HL-60/S4 (cell line): ENCODE data around the gene PHLPP1.
"Not testable (repeated sequence)": the region's sequence is repeated elsewhere in the genome, so short reads cannot be mapped to it uniquely, and the experiment has no call there.

ENCODE experiments used
- in situ Hi-C: fragments of 300-500 bp; cut with MboI; formaldehyde crosslinking; loops from 2 replicates; pipeline ENCODE4 v1.14.3; 2022; ENCODE audit warnings: low sequenced_read_pairs

PHLPP1 gene

GRCh38 chr18:62880673-62881364 is 165.5 kb downstream of the PHLPP1 start:
- in situ Hi-C loops, result no loop called here

- in situ Hi-C loops, result no loop called here
Measured at GRCh38 chr18:62881509-62882016, 166.2 kb downstream of the PHLPP1 start.

GRCh38 chr18:62883937-62884735 is 168.8 kb downstream of the PHLPP1 start:
- in situ Hi-C loops, result no loop called here

- in situ Hi-C loops, result no loop called here
Measured at GRCh38 chr18:62885804-62886203, 170.5 kb downstream of the PHLPP1 start.

- in situ Hi-C loops, result no loop called here
Measured at GRCh38 chr18:62894681-62895390, 179.5 kb downstream of the PHLPP1 start.

GRCh38 chr18:62897153-62897552 is 181.8 kb downstream of the PHLPP1 start:
- in situ Hi-C loops, result no loop called here

- in situ Hi-C loops, result no loop called here
Measured at GRCh38 chr18:62898359-62898758, 183.0 kb downstream of the PHLPP1 start.

- in situ Hi-C loops, result no loop called here
Measured at GRCh38 chr18:62899534-62899933, 184.2 kb downstream of the PHLPP1 start.

GRCh38 chr18:62900132-62900883 is 185.0 kb downstream of the PHLPP1 start:
- in situ Hi-C loops, result no loop called here

- in situ Hi-C loops, result no loop called here
Measured at GRCh38 chr18:62902776-62903175, 187.4 kb downstream of the PHLPP1 start.

- in situ Hi-C loops, result no loop called here
Measured at GRCh38 chr18:62904396-62905285, 189.3 kb downstream of the PHLPP1 start.

- in situ Hi-C loops, result no loop called here
Measured at GRCh38 chr18:62912885-62913284, 197.5 kb downstream of the PHLPP1 start.

GRCh38 chr18:62913824-62914223 is 198.5 kb downstream of the PHLPP1 start:
- in situ Hi-C loops, result not testable (repeated sequence)

- in situ Hi-C loops, result no loop called here
Measured at GRCh38 chr18:62914871-62915392, 199.6 kb downstream of the PHLPP1 start.

- in situ Hi-C loops, result no loop called here
Measured at GRCh38 chr18:62918361-62918760, 203.0 kb downstream of the PHLPP1 start.

- in situ Hi-C loops, result no loop called here
Measured at GRCh38 chr18:62919109-62919838, 203.9 kb downstream of the PHLPP1 start.

GRCh38 chr18:62925031-62925688 is 209.8 kb downstream of the PHLPP1 start:
- in situ Hi-C loops, result no loop called here

- in situ Hi-C loops, result no loop called here
Measured at GRCh38 chr18:62928326-62928725, 213.0 kb downstream of the PHLPP1 start.
